HepG2 (cell line): Measurements from ENCODE around the gene AGAP1. TPM values are rescaled to one million over a fixed set of nuclear protein-coding genes. Genes with fewer than 3 reads are reported as not detected.

ENCODE experiments used
- ATAC-seq: fragments of 200-7000 bp; cut with Tn5 transposase; 3 replicates; pipeline ENCODE4 v1.9.1; 2020; ENCODE audit warnings: mild to moderate bottlenecking, moderate library complexity
- BruUV-seq: library from RNA; stranded (reverse); fragments of 400-500 nt; replicated peaks from 2 replicates; lab custom pipeline; 2021; lab: Mats Ljungman, UMichigan
- CTCF ChIA-PET: fragments of 300-600 bp; formaldehyde crosslinking; extraction: SDS; loops from one replicate; lab custom pipeline; 2021; ENCODE audit warnings: low total read pairs, inconsistent platforms, low intra/inter-chr PET ratio; lab: Yijun Ruan, JAX
- POLR2A ChIA-PET: fragments of 350-600 bp; sonication (Branson Sonifier 250); formaldehyde crosslinking; loops from one replicate; lab custom pipeline; 2020; ENCODE audit warnings: antibody characterized with exemption, inconsistent platforms; lab: Yijun Ruan, JAX
- DNase-seq: peaks from one replicate; pipeline ENCODE4 v3.0.0-alpha.2; 2015; ENCODE audit warnings: low spot score
- FAIRE-seq: peaks from 3 replicates; lab custom pipeline; 2011; peaks lifted over from hg19 to GRCh38; lab: Jason Lieb, UNC
- H2AFZ ChIP-seq: one replicate; pipeline ENCODE4 v1.6.1; 2011; ENCODE audit warnings: low read length, inconsistent platforms
- H3K27ac ChIP-seq: fragments of 300-600 bp; 3 replicates; pipeline ENCODE4 v1.8.0; 2011; ENCODE audit warnings: mixed run types, mild to moderate bottlenecking, mixed read lengths, low read length, inconsistent platforms; ENCODE audit not compliant: insufficient read depth; ENCODE audit errors: extremely low read length
- H3K27me3 ChIP-seq, 2 experiments: fragments of 200-600 bp in 1 of 2; 2 replicates in 1 of 2; 3 replicates in 1 of 2; pipeline versions ENCODE4 v1.6.0 to v1.8.0; 2011; ENCODE audit warnings: low read length in 2 of 2, mild to moderate bottlenecking in 2 of 2, moderate library complexity in 2 of 2, inconsistent platforms in 1 of 2; ENCODE audit not compliant: insufficient read depth in 2 of 2, control insufficient read depth in 1 of 2
- H3K36me3 ChIP-seq, 2 experiments: fragments of 200-600 bp in 1 of 2; replicated peaks in 1 of 2; 2 replicates in 1 of 2; 3 replicates in 1 of 2; pipeline versions ENCODE4 v1.5.1 to v1.8.0; 2011; ENCODE audit warnings: low read length in 2 of 2, inconsistent platforms in 1 of 2; ENCODE audit not compliant: insufficient read depth in 2 of 2, control insufficient read depth in 1 of 2
- H3K4me1 ChIP-seq: 2 replicates; pipeline ENCODE4 v1.5.1; 2012; ENCODE audit warnings: low read length, inconsistent platforms; ENCODE audit not compliant: insufficient read depth
- H3K4me2 ChIP-seq: 2 replicates; pipeline ENCODE4 v1.6.0; 2011; ENCODE audit warnings: low read depth, low read length, inconsistent platforms
- H3K4me3 ChIP-seq, 3 experiments: fragments of 200-600 bp in 1 of 3; sonication (generic), shearing (Covaris generic) in 1 of 3; replicated peaks in 1 of 3; 2 replicates each; pipeline ENCODE4 v1.5.1; 2011 to 2016; ENCODE audit warnings: low read length in 3 of 3, inconsistent platforms in 2 of 3, low read depth in 2 of 3, mild to moderate bottlenecking in 2 of 3, control low read depth in 1 of 3, mixed read lengths in 1 of 3; ENCODE audit not compliant: insufficient read depth in 1 of 3
- H3K79me2 ChIP-seq: one replicate; pipeline ENCODE4 v1.6.1; 2011; ENCODE audit warnings: low read length, inconsistent platforms; ENCODE audit not compliant: insufficient read depth
- H3K9ac ChIP-seq: 2 replicates; pipeline ENCODE4 v1.6.0; 2011; ENCODE audit warnings: mild to moderate bottlenecking, low read depth, low read length, inconsistent platforms; ENCODE audit not compliant: insufficient read depth
- H3K9me3 ChIP-seq: 2 replicates; pipeline ENCODE4 v1.5.1; 2012; ENCODE audit warnings: mild to moderate bottlenecking, low read length
- H4K20me1 ChIP-seq: 2 replicates; pipeline ENCODE4 v1.6.0; 2011; ENCODE audit warnings: inconsistent platforms, mild to moderate bottlenecking, low read length, moderate library complexity; ENCODE audit not compliant: insufficient read depth
- CBX2 ChIP-seq, 2 experiments: fragments of 200-600 bp in 1 of 2; sonication (generic); formaldehyde crosslinking in 1 of 2; IDR thresholded peaks; 2 replicates each; pipeline versions ENCODE4 v1.7.0 to v1.8.1; 2018 to 2022; ENCODE audit warnings: low read depth in 2 of 2, low read length in 1 of 2, mild to moderate bottlenecking in 1 of 2, missing genetic modification reagents in 1 of 2
- KDM4B ChIP-seq: sonication (generic); formaldehyde crosslinking; IDR thresholded peaks from 2 replicates; pipeline ENCODE4 v1.4.0; 2020; ENCODE audit warnings: missing genetic modification reagents
- KLF16 ChIP-seq, 2 experiments: sonication (generic) in 1 of 2; formaldehyde crosslinking in 1 of 2; IDR thresholded peaks; 2 replicates each; pipeline versions ENCODE4 v1.6.1 to v1.8.0; 2016 to 2023; ENCODE audit warnings: missing genetic modification reagents in 2 of 2, missing compliant biosample characterization in 1 of 2
- RELA ChIP-seq: sonication (generic); formaldehyde crosslinking; IDR thresholded peaks from 2 replicates; pipeline ENCODE4 v1.4.0; 2020; ENCODE audit warnings: missing genetic modification reagents
- SOX6 ChIP-seq, 2 experiments: fragments of 450-650 bp in 1 of 2; sonication (generic) in 1 of 2; formaldehyde crosslinking in 1 of 2; IDR thresholded peaks; 2 replicates each; pipeline versions ENCODE4 v1.4.0 to v1.6.1; 2017 to 2020; ENCODE audit warnings: antibody characterized with exemption in 1 of 2, mild to moderate bottlenecking in 1 of 2, missing genetic modification reagents in 1 of 2
- SYNCRIP ChIP-seq: fragments of 200-400 bp; formaldehyde crosslinking; IDR thresholded peaks from 2 replicates; pipeline ENCODE4 v1.6.1; 2018; ENCODE audit warnings: mild to moderate bottlenecking, low read depth, low read length; ENCODE audit not compliant: insufficient read depth
- TRIM24 ChIP-seq: sonication (generic); formaldehyde crosslinking; IDR thresholded peaks from 2 replicates; pipeline ENCODE4 v1.8.0; 2022; ENCODE audit warnings: mild to moderate bottlenecking, missing genetic modification reagents
- U2AF2 ChIP-seq: fragments of 200-400 bp; formaldehyde crosslinking; IDR thresholded peaks from 2 replicates; pipeline ENCODE4 v1.6.1; 2017; ENCODE audit warnings: low read depth, mild to moderate bottlenecking, low read length
- ZNF264 ChIP-seq: sonication (generic); formaldehyde crosslinking; IDR thresholded peaks from 2 replicates; pipeline ENCODE4 v1.4.0; 2020; ENCODE audit warnings: missing genetic modification reagents
- ZNF335 ChIP-seq: sonication (generic); formaldehyde crosslinking; IDR thresholded peaks from 2 replicates; pipeline ENCODE4 v1.4.0; 2020; ENCODE audit warnings: missing genetic modification reagents
- ZNF670 ChIP-seq: sonication (generic); formaldehyde crosslinking; IDR thresholded peaks from 2 replicates; pipeline ENCODE4 v1.8.0; 2022; ENCODE audit warnings: mild to moderate bottlenecking, missing genetic modification reagents, borderline replicate concordance
- WGBS: methylation state at CpG from one replicate; pipeline ENCODE4 v1.1.6; 2017; ENCODE audit warnings: low lambda C conversion rate; 5-methylcytosine and 5-hydroxymethylcytosine counted together
- in situ Hi-C: cut with HindIII; loops from 2 replicates; pipeline ENCODE4 v1.10.0; 2017; ENCODE audit warnings: low pct_unique_long_range_greater_than_20kb; ENCODE audit not compliant: extremely low pct_ligation_motif_present
- intact Hi-C: fragments of 100-400 bp; cut with micrococcal nuclease; formaldehyde crosslinking; loops from one replicate; pipeline ENCODE4 v1.10.0; 2022; ENCODE audit not compliant: unreplicated experiment
- polyA plus RNA-seq, 8 experiments: library from polyadenylated mRNA; depleted of rRNA in 3 of 8; stranded (reverse) in 7 of 8; unstranded in 1 of 8; fragments of >200 nt; fragmentation: Illumina TruSeq in 4 of 8; extraction: Trizol in 4 of 8; gene quantifications; 2 replicates each; pipeline versions ENCODE4 v1.2.1 to v1.2.3, GENCODE V29; 2011 to 2016; ENCODE audit warnings: low read depth in 4 of 8, missing spikeins in 1 of 8, mixed read lengths in 1 of 8; ENCODE audit not compliant: insufficient read depth in 1 of 8
- total RNA-seq, 5 experiments: library from RNA; depleted of rRNA; stranded (reverse); fragments of >200 nt; fragmentation: Illumina TruSeq; extraction: Trizol; gene quantifications; 2 replicates each; pipeline ENCODE4 v1.2.3, GENCODE V29; 2016; ENCODE audit warnings: low read depth in 1 of 5

The AGAP1 gene
- total and polyA plus RNA-seq, 2 of the 13 experiments (the other 11 are each of a cell fraction or from before 2014, with no cell fraction given): 21.2 to 32.7 TPM

DNA sequence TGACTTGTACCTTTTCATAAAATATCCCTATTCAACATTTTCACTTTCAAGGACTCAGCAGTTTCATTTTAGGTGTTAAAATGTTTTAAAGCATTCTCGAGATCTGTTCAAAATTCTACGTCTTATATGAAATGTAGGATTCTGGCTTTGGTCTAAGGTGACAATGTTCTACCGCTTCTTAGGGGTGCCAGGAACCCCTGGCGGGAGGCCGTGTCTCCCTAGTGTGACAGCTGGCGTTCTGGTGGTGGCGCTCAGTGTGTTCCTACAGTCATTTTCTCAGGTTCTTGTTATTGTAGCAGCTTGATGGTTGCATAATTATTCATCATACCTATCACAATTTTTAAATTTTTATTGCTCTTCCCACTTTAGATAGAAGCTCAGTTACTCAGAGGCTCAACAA, 204.6 kb downstream of the AGAP1 start:
- in situ Hi-C loops (no loop called here), intact Hi-C loops (no loop called here)
- Histone ChIP-seq H3K27me3 (no peaks in the 10 kb centered on the region), H3K4me1 (peaks cover 34% of the 10 kb centered on the region), H3K4me2 (no peak overlapping the region), H3K9me3 (no peaks in the 10 kb centered on the region), H4K20me1 (peaks cover 37% of the 10 kb centered on the region; the same call in 1 of the 2 replicates), H3K4me3 (no peak overlapping the region), H2AFZ (no peak overlapping the region), H3K27ac (no peak overlapping the region), H3K79me2 (peaks cover 53% of the 10 kb centered on the region), H3K9ac (no peak overlapping the region), H3K36me3 (no peaks in the 10 kb centered on the region; a peak in 2 of 5 replicates)
- ChIA-PET POLR2A (no interaction called here), CTCF (no interaction called here)
- WGBS: over 99% methylated on average over 7 of the region's 7 CpGs
- FAIRE-seq (no peak), DNase-seq (no peak), ATAC-seq (no peak)
- BruUV-seq: no TSS peak
- no peak for TF ChIP-seq RELA (CRISPR knock-in tag)
- no peak for TF ChIP-seq TRIM24 (CRISPR knock-in tag)
- no peak for TF ChIP-seq U2AF2
- TF ChIP-seq ZNF335: no peak
- no peak for TF ChIP-seq KLF16 (CRISPR knock-in tag; IDR thresholded peaks at IDR 0.05)
- no peak for TF ChIP-seq ZNF670 (CRISPR knock-in tag)
- TF ChIP-seq KDM4B (CRISPR knock-in tag): no peak
- TF ChIP-seq SYNCRIP: no peak

DNA sequence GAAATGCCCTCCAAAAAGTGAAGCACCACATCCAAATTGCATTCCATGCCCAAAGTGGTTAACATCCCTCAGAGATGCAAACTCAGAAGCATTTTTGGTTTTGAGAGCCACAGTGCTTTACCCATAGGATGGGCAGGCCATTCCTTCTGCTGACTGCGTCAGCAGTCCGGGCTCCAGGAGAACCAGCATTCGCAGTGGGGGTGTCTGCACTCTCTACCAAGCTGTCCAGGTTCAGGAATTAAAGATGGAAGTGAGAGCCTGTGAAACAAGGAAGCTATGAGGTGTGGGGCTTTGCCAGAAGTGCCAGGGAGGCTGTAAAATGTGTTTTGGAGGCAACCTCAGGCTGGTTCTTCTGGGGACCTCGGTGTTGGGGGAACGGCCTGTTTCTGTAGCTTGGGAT, 205.7 kb downstream of the AGAP1 start:
- in situ Hi-C loops: no loop called here
- no peak overlapping the region for H3K27ac ChIP-seq
- no peak for FAIRE-seq
- no peak for TF ChIP-seq SOX6 (IDR thresholded peaks at IDR 0.05)
- TF ChIP-seq SOX6 (CRISPR knock-in tag; IDR thresholded peaks at IDR 0.05): no peak
- TF ChIP-seq ZNF264 (CRISPR knock-in tag): no peak
- no peak for TF ChIP-seq CBX2 (IDR thresholded peaks at IDR 0.05; ENCODE audit: low read depth, low read length)
- no peak for TF ChIP-seq CBX2 (CRISPR knock-in tag; IDR thresholded peaks at IDR 0.05; ENCODE audit: low read depth)
- TF ChIP-seq, all 625 proteins: peak for 0
- BruUV-seq: no TSS peak
- Histone ChIP-seq H3K4me2 (no peak overlapping the region), H3K79me2 (peaks cover 54% of the 10 kb centered on the region), H3K9ac (no peak overlapping the region), H3K4me3 (no peak overlapping the region), H2AFZ (no peak overlapping the region), H3K4me1 (peaks cover 33% of the 10 kb centered on the region), H3K9me3 (no peaks in the 10 kb centered on the region), H3K27me3 (no peaks in the 10 kb centered on the region), H3K36me3 (no peaks in the 10 kb centered on the region; a peak in 2 of 5 replicates), H4K20me1 (peaks cover 34% of the 10 kb centered on the region; the same call in 1 of the 2 replicates)
- CTCF ChIA-PET: no interaction called here
- POLR2A ChIA-PET: no interaction called here
- no peak for DNase-seq
- ATAC-seq: no peak
- intact Hi-C loops: no loop called here
- WGBS: 99% methylated on average over 5 of the region's 5 CpGs
